Measurements from ENCODE around the gene ATP6V0D1.

The ATP6V0D1 gene

DNA sequence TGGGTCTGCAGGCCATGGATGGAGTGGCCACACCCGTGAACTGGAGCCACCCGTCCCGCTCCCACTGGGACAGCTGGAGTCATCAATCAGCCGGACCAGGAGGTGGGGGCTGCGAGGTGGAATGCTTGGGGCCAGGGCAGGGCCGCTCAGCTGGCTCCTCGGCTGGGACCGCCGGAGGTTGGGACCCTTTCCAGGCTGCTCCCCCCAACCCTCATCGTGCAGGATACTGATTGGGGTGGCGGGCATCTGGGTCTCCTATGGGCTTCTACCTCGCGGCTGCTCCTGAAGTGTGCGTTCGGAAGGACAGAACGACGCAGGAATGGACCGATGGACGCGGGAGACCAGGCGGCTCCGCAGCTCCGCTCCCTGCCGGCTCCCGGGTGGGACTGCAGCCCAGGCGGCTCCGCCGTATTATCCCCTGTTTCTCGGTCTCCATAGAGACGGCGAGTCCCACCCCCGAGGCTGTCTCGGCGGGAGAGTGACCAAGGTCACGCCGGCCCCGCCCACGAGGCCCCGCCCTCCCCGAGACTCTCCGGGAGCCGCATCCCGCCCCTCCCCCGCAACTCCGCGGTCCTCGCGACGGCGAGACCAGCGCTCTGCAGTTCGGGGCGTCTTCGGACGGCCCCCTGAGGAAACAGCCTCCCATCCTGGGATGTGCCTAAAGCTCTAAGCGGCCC, 87.7 kb downstream of the ATP6V0D1 start, which contains the start of gene TPPP3:
Gene TPPP3 (minus strand): TSS at position 388 of the 677 bp plus-strand sequence. CDS start 2,387 bp downstream, outside the sequence.
- DNase-seq (ENCODE audit: low read depth), result peak; percentile 71

DNA sequence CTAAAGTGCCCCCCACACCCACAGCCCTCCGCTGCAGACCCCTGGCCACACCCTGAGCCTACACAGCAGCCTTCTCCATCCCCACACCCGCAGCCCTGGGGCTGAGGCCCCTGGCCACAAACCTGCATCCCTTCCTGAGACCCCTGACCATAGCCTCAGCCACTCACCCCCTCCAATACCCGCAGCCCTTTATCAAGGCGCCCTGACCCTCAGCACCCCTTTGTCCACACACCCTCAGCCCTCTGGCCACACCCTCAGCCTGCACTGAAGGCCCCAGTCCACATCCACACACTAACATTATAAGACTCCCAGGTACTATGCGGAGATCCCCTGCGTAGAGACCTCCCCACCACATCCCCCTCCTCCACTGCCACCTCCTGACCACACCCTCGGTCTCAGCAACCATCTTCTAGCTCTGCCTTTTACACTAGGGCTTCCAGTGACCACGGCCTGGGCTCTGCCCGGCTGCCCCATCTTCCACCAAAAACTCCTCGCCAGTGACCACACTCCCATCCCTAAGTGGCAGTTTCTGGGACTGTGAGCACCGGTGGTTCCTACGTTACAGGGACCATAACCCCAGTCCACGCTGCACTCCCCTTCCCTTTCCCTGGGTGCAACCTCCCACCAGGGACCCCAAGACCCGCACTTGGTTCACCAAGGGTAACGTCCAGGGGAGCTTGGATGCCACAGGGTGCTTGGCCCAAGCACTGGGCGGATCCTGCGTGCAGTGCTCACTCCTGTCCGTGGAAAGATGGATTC, 88.5 kb downstream of the ATP6V0D1 start:
- no peak for DNase-seq (ENCODE audit: low read depth)

DNA sequence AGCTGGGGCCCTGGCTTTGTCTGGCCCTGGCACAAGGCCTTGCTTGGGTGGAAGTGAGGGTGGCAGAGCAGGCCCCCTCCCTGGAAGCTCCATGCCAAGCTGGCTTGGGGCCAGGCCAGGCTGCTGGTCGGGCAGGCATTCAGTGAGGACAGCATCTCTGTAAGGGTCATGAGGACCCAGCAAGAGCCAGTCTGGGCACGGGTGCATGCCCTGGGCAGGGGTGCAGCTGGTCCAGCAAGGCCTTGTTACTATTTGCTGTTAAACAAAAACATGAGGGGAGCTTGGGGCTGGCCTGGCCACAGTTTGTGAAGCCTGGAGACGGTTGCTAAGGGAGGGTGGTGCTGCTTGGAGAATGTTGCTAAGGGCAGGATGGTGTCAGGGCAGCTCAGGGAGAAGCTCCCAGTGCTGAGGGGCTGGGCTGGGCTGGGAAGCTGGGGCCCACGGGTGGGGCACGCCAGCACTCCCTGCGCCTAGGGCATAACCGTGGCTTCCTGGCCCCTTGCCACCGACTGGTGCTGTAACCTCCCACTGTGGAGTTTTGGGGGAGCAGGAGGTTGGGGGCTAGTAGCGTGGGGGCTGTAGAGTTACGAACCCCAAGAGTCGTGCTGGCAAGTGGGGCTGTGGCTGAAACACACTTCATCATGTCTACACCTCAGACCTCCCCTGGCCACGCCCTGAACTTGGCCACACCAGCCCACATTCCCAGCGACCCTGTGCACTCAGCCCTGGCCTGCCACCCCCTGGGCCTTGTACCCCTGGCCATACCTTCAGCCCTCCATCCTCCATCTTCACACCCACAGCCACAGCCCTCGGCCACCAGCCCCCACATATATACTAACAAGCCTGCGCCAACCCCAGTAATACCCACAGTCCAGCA, 89.3 kb downstream of the ATP6V0D1 start:
- DNase-seq (ENCODE audit: low read depth), result no peak

DNA sequence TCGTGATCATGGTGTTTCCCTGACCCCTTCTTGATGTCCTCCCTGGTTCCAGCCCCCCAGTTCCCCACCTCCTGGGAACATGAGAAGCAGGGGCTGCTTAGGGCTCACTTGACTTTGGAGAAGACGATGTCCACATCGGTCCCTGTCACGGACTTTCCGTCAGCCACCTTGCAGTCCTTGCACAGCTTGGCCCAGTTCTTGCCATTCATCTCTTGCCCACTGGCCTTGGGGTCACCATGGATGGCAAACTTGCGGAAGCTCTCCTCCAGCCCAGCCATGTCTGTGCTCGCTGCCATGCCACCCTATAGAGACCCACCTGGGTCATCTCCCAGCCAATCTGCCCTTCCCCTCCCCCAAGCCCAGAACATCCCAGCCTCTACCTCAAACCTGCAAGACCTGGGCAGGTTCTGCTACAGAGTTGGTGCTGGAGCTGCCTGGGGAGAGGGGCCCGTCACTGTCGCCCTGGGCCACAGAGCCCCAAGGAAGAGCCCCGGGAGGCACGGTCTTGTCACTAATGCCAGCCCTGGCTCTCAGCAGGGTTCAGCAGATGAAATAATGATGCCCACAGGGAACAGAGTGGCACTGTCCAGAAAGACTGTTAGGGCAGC, 90.0 kb downstream of the ATP6V0D1 start:
- no peak for DNase-seq (ENCODE audit: low read depth)

DNA sequence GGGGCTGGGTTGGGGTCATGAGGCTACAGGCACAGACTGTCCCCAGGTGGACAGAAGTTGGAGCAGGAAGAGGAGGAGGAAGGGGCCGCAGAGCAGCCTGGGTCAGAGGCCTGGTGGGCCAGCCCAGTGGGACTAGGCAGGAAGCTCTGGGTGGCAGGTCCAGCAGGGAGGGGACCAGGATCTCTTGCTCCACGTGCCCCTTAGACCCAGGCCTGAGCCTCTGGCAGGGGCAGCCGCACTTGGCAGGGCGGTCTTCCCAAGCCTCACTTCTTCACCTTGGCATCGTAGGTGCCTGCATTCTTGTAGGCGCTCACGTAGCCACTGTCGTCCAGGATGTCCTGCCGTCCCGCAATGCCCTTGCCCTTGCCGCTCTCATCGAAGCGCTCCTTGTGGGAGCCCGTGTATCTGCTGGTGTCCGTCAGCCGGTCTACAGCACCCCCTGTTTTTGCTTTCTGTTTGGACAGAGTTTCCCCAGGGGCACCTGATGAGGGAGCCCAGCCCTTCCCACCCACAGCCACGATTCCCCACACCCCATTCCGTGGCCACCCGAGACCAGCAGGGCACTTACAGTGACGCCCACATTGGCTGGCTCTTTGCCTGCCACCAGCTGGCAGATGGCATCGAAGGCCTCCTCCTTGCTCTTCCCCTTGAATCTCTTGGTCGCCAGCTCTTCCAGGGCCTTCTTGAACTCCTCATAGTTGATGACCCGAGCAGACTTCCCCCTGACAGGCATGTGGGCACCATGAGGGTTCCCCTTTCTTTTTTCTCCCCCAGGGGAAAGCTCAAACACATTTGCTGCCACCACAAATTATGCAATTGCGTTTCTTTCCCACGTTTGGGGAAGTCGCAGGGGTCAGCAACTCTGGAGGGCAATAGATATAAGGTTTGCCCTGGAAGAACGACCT, 90.8 kb downstream of the ATP6V0D1 start:
- DNase-seq (ENCODE audit: low read depth), result no peak

DNA sequence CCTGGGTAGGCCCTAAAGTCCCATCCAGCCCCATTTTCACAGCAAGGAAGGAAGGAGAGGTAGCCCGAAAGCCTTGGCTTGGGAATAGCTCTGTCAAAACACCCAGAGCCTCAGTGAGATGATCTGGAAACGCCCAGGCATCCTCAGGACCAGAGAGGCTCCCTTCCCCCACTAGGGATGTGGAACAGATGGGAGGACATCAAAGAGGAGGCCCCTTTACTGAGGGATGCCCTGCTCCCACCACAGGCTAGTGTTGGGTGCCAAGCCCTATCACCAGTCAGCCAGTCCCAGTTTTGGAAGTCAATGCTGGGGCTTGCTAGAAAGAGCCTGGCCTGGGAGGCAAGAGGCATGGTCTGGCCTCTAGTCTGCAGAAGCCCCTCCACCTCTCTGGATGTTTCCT, 92.4 kb downstream of the ATP6V0D1 start:
- no peak for DNase-seq (ENCODE audit: low read depth)

DNA sequence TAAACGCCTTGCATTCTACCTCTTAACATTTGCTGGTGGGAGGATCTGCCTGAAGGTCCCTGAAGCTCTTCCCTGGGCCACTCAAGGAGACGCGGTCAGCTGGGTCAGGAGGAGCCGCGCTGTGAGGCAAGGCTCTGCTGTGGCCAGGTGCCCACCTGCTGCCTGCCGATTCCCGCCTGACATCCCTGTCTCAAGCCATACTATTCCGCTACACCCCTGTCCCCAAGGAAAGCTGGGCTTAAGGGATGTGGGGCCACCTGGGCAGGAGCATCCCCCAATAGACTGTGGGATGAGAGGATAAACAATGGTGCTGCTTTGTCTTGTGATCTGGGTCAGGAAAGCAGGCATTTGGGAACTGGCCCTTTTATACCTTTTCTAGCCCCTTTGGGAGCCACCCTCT, 92.8 kb downstream of the ATP6V0D1 start:
- DNase-seq (ENCODE audit: low read depth), result no peak

Data from fibroblast of gingiva (primary cell).